ENCODE data around the gene CLDN7. TPM values are rescaled to one million over a fixed set of nuclear protein-coding genes. Genes with fewer than 3 reads are reported as not detected.

The CLDN7 gene
- total RNA-seq, 1 experiment from 2014 or later: 286 TPM

DNA sequence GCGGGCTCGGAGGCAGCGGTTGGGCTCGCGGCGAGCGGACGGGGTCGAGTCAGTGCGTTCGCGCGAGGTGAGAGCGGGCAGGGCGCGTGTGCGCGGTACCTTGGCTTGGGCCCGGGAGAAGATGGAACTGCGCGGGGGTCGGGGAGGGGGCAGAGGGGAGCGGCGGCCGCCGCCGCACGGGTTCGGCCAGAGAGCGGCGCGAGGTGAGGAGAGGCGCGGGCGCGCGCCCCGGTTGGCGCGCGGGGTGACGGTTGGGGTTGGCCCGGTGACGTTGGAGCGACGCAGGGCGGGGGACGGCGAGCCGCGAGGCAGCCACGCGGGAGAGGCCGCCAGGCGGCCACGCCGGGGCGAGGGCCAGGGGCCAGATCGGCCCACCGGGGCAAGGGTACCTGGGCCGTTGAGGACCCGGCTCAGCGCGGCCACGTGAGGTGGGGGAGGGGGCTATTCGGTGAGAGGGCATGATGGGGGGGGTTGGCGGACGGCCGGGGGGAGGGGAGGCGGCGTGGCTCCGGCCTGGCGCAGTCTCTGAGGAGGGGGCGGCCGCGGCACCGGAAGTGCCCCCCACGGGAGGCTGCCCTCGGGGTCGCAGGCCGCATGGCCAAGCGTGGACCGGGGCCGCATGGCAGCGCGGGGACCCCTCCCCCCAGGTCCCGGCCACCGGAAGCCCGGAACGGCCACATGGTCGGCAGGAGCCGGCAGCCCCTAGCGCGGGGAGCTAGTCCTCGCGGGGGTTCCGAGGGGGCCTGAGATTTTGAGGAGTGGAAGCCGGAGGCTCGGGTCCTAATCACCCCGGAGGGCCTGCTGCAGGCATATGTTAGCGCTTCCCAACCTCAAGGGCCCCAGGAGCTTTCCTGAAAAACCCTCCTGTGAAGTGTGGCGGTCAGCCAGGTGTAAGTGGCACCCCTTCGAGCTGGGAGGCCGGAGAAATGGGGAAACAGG lies 45.7 kb upstream of the CLDN7 start:
- Histone ChIP-seq H3K9ac (ENCODE audit: low read length) (peak overlapping the region; percentile 99), H4K20me1 (ENCODE audit: insufficient read depth) (peaks cover 30% of the 10 kb centered on the region), H3K4me3 (replicated peaks in 1 of 2; ENCODE audit: low read depth in 1 of 2, low read length in 2 of 2) (peak overlapping the region; percentile 90 to 99), H3K27me3 (ENCODE audit: insufficient read depth, low read length) (no peaks in the 10 kb centered on the region), H3K27ac (ENCODE audit: low read depth, low read length) (peak overlapping the region; percentile 98), H3K4me1 (ENCODE audit: control insufficient read depth in 1 of 2, insufficient read depth in 2 of 2, low read length in 2 of 2) (peaks cover 24 to 47% of the 10 kb centered on the region in 2 experiments), H3K4me2 (ENCODE audit: low read length) (peak overlapping the region; percentile 88), H3K36me3 (ENCODE audit: control insufficient read depth in 1 of 2, insufficient read depth in 2 of 2, low read length in 2 of 2) (peaks cover 27 to 42% of the 10 kb centered on the region in 2 experiments), H3K79me2 (ENCODE audit: insufficient read depth, low read length) (peaks cover 55% of the 10 kb centered on the region), H3K9me3 (ENCODE audit: control insufficient read depth in 1 of 2, insufficient read depth in 1 of 2, low read depth in 1 of 2, low read length in 2 of 2) (no peaks in the 10 kb centered on the region), H2AFZ (ENCODE audit: low read depth, low read length, poor library complexity, severe bottlenecking) (no peak overlapping the region), H3K9me2 (ENCODE audit: insufficient read depth) (no peaks in the 10 kb centered on the region)
- TF ChIP-seq, protein P1, sequence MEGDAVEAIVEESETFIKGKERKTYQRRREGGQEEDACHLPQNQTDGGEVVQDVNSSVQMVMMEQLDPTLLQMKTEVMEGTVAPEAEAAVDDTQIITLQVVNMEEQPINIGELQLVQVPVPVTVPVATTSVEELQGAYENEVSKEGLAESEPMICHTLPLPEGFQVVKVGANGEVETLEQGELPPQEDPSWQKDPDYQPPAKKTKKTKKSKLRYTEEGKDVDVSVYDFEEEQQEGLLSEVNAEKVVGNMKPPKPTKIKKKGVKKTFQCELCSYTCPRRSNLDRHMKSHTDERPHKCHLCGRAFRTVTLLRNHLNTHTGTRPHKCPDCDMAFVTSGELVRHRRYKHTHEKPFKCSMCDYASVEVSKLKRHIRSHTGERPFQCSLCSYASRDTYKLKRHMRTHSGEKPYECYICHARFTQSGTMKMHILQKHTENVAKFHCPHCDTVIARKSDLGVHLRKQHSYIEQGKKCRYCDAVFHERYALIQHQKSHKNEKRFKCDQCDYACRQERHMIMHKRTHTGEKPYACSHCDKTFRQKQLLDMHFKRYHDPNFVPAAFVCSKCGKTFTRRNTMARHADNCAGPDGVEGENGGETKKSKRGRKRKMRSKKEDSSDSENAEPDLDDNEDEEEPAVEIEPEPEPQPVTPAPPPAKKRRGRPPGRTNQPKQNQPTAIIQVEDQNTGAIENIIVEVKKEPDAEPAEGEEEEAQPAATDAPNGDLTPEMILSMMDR (IDR thresholded peaks at IDR 0.05 in 2 of 3, conservative IDR thresholded peaks at IDR 0.05 in 1 of 3; ENCODE audit: borderline replicate concordance in 1 of 3, insufficient read depth in 1 of 3, low read depth in 2 of 3, low read length in 2 of 3): no peak
- TF ChIP-seq, protein P2, sequence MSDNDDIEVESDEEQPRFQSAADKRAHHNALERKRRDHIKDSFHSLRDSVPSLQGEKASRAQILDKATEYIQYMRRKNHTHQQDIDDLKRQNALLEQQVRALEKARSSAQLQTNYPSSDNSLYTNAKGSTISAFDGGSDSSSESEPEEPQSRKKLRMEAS (IDR thresholded peaks at IDR 0.05): peak; percentile 74
- TF ChIP-seq, protein P3, sequence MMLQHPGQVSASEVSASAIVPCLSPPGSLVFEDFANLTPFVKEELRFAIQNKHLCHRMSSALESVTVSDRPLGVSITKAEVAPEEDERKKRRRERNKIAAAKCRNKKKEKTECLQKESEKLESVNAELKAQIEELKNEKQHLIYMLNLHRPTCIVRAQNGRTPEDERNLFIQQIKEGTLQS (IDR thresholded peaks at IDR 0.05): no peak
- no peak for TF ChIP-seq ELF1 (IDR thresholded peaks at IDR 0.05; ENCODE audit: borderline replicate concordance, low read depth)
- peak; percentile 45; the same call in 1 of the 2 replicates for TF ChIP-seq ZFX (IDR thresholded peaks at IDR 0.05)
- TF ChIP-seq ZNF274 (IDR thresholded peaks at IDR 0.05; ENCODE audit: low read depth, low read length): no peak
- TF ChIP-seq FOSL1 (IDR thresholded peaks at IDR 0.05; ENCODE audit: low read depth): no peak
- TF ChIP-seq, protein P4, sequence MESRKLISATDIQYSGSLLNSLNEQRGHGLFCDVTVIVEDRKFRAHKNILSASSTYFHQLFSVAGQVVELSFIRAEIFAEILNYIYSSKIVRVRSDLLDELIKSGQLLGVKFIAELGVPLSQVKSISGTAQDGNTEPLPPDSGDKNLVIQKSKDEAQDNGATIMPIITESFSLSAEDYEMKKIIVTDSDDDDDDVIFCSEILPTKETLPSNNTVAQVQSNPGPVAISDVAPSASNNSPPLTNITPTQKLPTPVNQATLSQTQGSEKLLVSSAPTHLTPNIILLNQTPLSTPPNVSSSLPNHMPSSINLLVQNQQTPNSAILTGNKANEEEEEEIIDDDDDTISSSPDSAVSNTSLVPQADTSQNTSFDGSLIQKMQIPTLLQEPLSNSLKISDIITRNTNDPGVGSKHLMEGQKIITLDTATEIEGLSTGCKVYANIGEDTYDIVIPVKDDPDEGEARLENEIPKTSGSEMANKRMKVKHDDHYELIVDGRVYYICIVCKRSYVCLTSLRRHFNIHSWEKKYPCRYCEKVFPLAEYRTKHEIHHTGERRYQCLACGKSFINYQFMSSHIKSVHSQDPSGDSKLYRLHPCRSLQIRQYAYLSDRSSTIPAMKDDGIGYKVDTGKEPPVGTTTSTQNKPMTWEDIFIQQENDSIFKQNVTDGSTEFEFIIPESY (IDR thresholded peaks at IDR 0.05; ENCODE audit: extremely low read depth, insufficient replicate concordance, low read length): no peak
- TF ChIP-seq SP1 (IDR thresholded peaks at IDR 0.05; ENCODE audit: low read depth): no peak
- intact Hi-C loops (cut with micrococcal nuclease): loop anchor here (2.0 to 5.0 kb wide), 2 partner anchors 43 to 56 kb away; partner anchors contain the start of genes CTDNEP1 and ELP5
- ChIA-PET RAD21 (ENCODE audit: low non-redundant PET in 1 of 2, low total read pairs in 2 of 2, uncharacterized antibody in 2 of 2, unreplicated experiment in 2 of 2) (no interaction called here), CTCF (no interaction called here), POLR2A (interaction anchor here (0.6 to 1.6 kb wide), 4 partner anchors 10 to 96 kb away, joined by 3 to 9 read pairs (median 3); partner anchors contain the start of genes GABARAP, NEURL4 and TMEM256)
- ATAC-seq: peak; percentile 16
- BruUV-seq (replicated peaks): no TSS peak
- no peak for DNase-seq (ENCODE audit: low read depth, low spot score)

Measured in HCT116 (cell line).